Heart right ventricle (tissue), 16 donors: Measurements from ENCODE around the gene TRPM1. TPM values are rescaled to one million over a fixed set of nuclear protein-coding genes. Genes with fewer than 3 reads are reported as not detected.

Experiments
- ATAC-seq, 8 donors: fragments of 200-7000 bp; cut with Tn5 transposase; one replicate each; pipeline ENCODE4 v1.9.1; 2020; ENCODE audit warnings: mild to moderate bottlenecking in 8 of 8, moderate library complexity in 8 of 8, moderate number of reproducible peaks in 1 of 8
- DNase-seq, 2 donors: peaks; one replicate each; pipeline ENCODE4 v3.0.0-alpha.2; 2020
- H3K27ac ChIP-seq, 10 donors: fragments of 200-600 bp; sonication (generic) in 2 of 10; one replicate each; pipeline versions ENCODE4 v1.5.0 to v1.8.0; 2020 to 2022; ENCODE audit warnings: mild to moderate bottlenecking in 3 of 10
- H3K27me3 ChIP-seq, 7 donors: fragments of 200-600 bp; one replicate each; pipeline ENCODE4 v1.8.0; 2021 to 2022; ENCODE audit warnings: mild to moderate bottlenecking in 2 of 7
- H3K36me3 ChIP-seq, 9 donors: fragments of 200-600 bp; sonication (generic) in 1 of 9; one replicate each; pipeline versions ENCODE4 v1.5.0 to v1.8.0; 2020 to 2022; ENCODE audit warnings: mild to moderate bottlenecking in 2 of 9
- H3K4me1 ChIP-seq, 9 donors: fragments of 200-600 bp; sonication (generic) in 1 of 9; one replicate each; pipeline versions ENCODE4 v1.5.0 to v1.8.0; 2020 to 2022; ENCODE audit warnings: mild to moderate bottlenecking in 4 of 9
- H3K4me3 ChIP-seq, 10 donors: fragments of 200-600 bp; sonication (generic) in 2 of 10; one replicate each; pipeline versions ENCODE4 v1.5.0 to v1.8.0; 2020 to 2022; ENCODE audit warnings: mild to moderate bottlenecking in 7 of 10, moderate library complexity in 2 of 10
- H3K9me3 ChIP-seq, 11 donors: fragments of 200-600 bp in 10 of 11; sonication (generic) in 2 of 11; one replicate each; pipeline versions ENCODE4 v1.5.0 to v1.8.0; 2013 to 2022; ENCODE audit warnings: mild to moderate bottlenecking in 2 of 11, control low read depth in 1 of 11, moderate library complexity in 1 of 11
- WGBS, 2 donors: extraction: QIAGEN DNeasy Blood & Tissue Kit; methylation state at CpG; one replicate each; pipeline ENCODE4 v1.1.7; 2013; ENCODE audit warnings: inconsistent platforms in 1 of 2; 5-methylcytosine and 5-hydroxymethylcytosine counted together
- intact Hi-C, 10 donors: fragments of 100-400 bp; cut with DNase I; formaldehyde crosslinking; loops; one replicate each; pipeline versions ENCODE4 v1.11.1 to v1.14.2; 2022
- polyA plus RNA-seq, 2 donors: library from polyadenylated mRNA; stranded (reverse); fragments of 200-250 nt; gene quantifications; one replicate each; pipeline ENCODE4 v1.2.3, GENCODE V29; 2013
- total RNA-seq, 10 donors: library from RNA; stranded (reverse); fragmentation: NEBNext Ultra II Directional in 3 of 10; extraction: Animal tissue kit (Norgen Biotek cat#: 25700) in 3 of 10; gene quantifications; one replicate each; pipeline versions ENCODE4 v1.2.1 to v1.2.4, GENCODE V29; 2021 to 2023
- TF ChIP-seq, protein P1 (sequence below), 9 donors: fragments of 200-600 bp; sonication (generic) in 2 of 9; IDR thresholded peaks; one replicate each; pipeline versions ENCODE4 v1.5.0 to v1.8.0; 2021 to 2022; ENCODE audit warnings: antibody characterized with exemption in 9 of 9, mild to moderate bottlenecking in 5 of 9, moderate library complexity in 1 of 9
- donor health status: Arrhythmogenic right ventricular cardiomyopathy.
- donor health status: ischemic (EF 13 %, LVEDD 7.1; RV severe dilation, severe dysfunction).
- donor health status: healthy with polysubstance abuse.
- donor health status: DM: no; HTN: yes; CAD: no.
- donor health status: DM: no; HTN: no; CAD: no.
- donor health status: ischemic (EF 25% LVEDD 6.9; RV normal size, moderate dysfunction).
- donor health status: ischemic (EF 25% LVEDD 5.7; RV mildly dilated, moderate dysfunction).
- donor health status: healthy.
- donor health status: DM: yes; HTN: yes; CAD: no.
- donor health status: Ischemic cardiomyopathy.
- donor health status: ischemic (EF 35%, LVEDD 5.7; RV mildly dilated, moderate dysfunction).
- donor health status: nonischemic (EF 11% LVEDD 7.7; RV severe dilation, severe dysfunction).
- donor health status: DM: yes; HTN: yes; CAD: no.
- donor health status: PGD.
- donor health status: ischemic (EF 29% LVEDD 5.4; RV normal size, mild dysfunction).
- donor health status: nonischemic (EF 23%, LVEDD 6.1; RV moderate dilation, normal function).

TRPM1 gene
- total and polyA plus RNA-seq, 12 donors, result 0.06 TPM; not detected in 11

DNA sequence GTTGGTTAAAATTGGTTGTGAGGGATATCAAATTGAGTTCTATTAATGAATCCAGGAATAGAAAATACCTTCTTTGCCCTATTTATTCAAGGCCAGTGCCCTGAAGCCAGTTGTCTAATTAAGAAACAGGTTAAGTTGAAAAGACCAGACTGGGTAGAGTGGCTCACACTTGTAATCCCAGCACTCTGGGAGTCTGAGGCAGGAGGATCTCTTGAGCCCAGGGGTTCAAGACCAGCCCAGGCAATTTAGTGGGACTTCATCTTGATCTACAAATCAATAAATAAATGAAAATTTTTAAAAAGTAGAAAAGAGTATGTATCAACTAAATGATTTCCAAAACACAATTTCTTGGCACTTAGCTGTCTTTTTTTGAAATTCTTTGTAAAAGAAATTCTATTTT is 40.3 kb upstream of the TRPM1 start:
- no peak overlapping the region for H3K4me3 ChIP-seq
- no peak overlapping the region for H3K27ac ChIP-seq
- H3K9me3 ChIP-seq, result no peaks in the 10 kb centered on the region
- no peaks in the 10 kb centered on the region for H3K4me1 ChIP-seq
- ATAC-seq, result no peak
- DNase-seq, result no peak
- no peaks in the 10 kb centered on the region for H3K27me3 ChIP-seq
- intact Hi-C loops, result no loop called here
- TF ChIP-seq, protein P1, sequence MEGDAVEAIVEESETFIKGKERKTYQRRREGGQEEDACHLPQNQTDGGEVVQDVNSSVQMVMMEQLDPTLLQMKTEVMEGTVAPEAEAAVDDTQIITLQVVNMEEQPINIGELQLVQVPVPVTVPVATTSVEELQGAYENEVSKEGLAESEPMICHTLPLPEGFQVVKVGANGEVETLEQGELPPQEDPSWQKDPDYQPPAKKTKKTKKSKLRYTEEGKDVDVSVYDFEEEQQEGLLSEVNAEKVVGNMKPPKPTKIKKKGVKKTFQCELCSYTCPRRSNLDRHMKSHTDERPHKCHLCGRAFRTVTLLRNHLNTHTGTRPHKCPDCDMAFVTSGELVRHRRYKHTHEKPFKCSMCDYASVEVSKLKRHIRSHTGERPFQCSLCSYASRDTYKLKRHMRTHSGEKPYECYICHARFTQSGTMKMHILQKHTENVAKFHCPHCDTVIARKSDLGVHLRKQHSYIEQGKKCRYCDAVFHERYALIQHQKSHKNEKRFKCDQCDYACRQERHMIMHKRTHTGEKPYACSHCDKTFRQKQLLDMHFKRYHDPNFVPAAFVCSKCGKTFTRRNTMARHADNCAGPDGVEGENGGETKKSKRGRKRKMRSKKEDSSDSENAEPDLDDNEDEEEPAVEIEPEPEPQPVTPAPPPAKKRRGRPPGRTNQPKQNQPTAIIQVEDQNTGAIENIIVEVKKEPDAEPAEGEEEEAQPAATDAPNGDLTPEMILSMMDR (IDR thresholded peaks at IDR 0.05), result no peak
- H3K36me3 ChIP-seq, result no peaks in the 10 kb centered on the region

DNA sequence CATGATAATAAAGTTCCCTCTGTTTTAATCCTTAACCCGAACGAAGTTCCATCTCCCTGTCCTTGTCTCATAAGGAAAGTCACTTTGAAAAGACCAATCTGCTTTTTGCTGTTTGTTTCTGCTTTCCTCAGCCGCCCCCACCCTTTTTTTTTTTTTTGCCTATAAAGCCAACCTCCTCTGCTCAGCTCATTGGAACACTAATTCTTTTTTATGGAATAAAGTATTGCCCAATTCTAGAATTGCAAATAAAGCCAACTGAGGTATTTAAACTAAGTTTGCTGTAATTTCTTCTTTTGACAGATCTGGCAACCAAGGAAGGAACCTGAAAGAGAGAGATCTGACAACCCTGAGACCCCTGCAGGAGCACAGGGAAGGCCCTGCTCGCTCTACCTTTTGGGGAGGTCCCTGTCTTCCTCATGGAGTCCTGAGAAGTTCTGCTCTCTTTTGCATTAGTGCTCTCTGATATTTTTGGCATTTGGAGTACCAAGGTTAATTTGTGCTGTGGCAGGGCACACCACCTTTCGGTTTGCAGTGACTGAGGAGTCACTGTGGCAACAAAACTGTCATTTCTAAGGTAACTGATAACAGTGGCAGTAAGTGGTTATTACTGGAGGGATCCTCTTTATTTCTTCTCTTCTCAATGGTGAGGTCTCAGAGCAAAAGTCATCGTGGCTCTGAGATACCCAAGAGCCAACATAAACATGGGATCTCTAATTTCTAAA is 35.2 kb upstream of the TRPM1 start:
- Histone ChIP-seq H3K4me3 (no peak overlapping the region), H3K4me1 (no peaks in the 10 kb centered on the region), H3K27me3 (peaks cover 0 to 5% (median 0%) of the 10 kb centered on the region in 7 donors), H3K27ac (no peak overlapping the region), H3K9me3 (peaks cover 0 to 9% (median 0%) of the 10 kb centered on the region in 11 donors), H3K36me3 (no peaks in the 10 kb centered on the region)
- intact Hi-C loops, result loop anchor here in 1 of 10 donors (10.0 kb wide), 1 partner anchor 332 kb away; no protein-coding TSS in a partner anchor
- WGBS, 2 donors, result 63% methylated on average over 6 of the region's 6 CpGs
- TF ChIP-seq, protein P1 (IDR thresholded peaks at IDR 0.05), result no peak
- ATAC-seq (no peak), DNase-seq (no peak)

DNA sequence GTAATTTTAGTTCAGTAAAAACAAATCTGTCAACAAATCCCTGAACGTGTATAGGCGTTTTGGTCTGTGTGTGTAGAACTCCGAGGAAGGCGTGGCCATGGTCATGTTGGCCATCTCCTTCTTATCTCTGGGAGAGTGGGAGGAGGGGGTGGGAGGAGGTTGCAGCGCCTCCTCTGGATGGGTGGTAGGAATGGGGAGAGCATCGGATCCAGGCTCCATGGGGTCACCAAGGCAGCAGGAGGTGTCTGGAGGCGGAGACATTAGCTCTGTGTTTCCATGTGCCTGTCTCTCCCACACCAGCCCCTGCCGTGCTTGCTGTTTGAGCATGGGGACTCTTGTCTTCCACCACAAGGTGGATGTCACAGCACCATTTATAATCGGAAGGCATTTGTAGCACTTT is 34.5 kb upstream of the TRPM1 start:
- H3K27me3 ChIP-seq, result peaks cover 0 to 5% (median 0%) of the 10 kb centered on the region in 7 donors
- no peak overlapping the region for H3K4me3 ChIP-seq
- TF ChIP-seq, protein P1 (IDR thresholded peaks at IDR 0.05), result no peak
- DNase-seq (no peak), ATAC-seq (no peak)
- intact Hi-C loops, result loop anchor here in 1 of 10 donors (10.0 kb wide), 1 partner anchor 331 kb away; no protein-coding TSS in a partner anchor
- peaks cover 0 to 9% (median 0%) of the 10 kb centered on the region in 11 donors for H3K9me3 ChIP-seq
- no peaks in the 10 kb centered on the region for H3K36me3 ChIP-seq
- WGBS, 2 donors, result 71 to 81% methylated on average over 9 of the region's 9 CpGs
- H3K4me1 ChIP-seq, result no peaks in the 10 kb centered on the region
- no peak overlapping the region for H3K27ac ChIP-seq

DNA sequence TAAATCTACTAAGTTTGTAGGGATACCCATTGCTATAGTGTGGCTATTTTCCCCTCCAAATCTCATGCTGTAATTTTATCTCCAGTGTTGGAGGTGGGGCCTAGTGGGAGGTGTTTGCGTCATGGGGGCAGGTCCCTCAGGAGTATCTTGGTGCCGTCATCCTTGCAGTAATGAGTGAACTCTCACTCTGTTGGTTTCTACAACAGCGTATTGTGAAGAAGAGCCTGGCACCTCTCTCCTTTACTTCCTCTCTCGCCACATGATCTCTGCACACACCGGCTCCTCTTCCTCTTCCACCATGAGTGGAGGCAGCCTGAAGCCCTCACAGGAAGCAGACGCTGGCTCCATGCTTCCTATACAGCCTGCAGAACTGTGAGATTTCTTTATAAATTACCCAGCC is 34.0 kb upstream of the TRPM1 start:
- ATAC-seq (no peak), DNase-seq (no peak)
- TF ChIP-seq, protein P1 (IDR thresholded peaks at IDR 0.05), result no peak
- Histone ChIP-seq H3K27me3 (peaks cover 0 to 5% (median 0%) of the 10 kb centered on the region in 7 donors), H3K36me3 (no peaks in the 10 kb centered on the region), H3K4me3 (no peak overlapping the region), H3K9me3 (peaks cover 0 to 9% (median 0%) of the 10 kb centered on the region in 11 donors), H3K4me1 (no peaks in the 10 kb centered on the region), H3K27ac (no peak overlapping the region)
- 67 to 74% methylated on average over 6 of the region's 6 CpGs for WGBS, 2 donors
- intact Hi-C loops, result loop anchor here in 1 of 10 donors (10.0 kb wide), 1 partner anchor 331 kb away; no protein-coding TSS in a partner anchor
